SK-N-SH (cell line): Measurements from ENCODE around the gene RCSD1. TPM values are rescaled to one million over a fixed set of nuclear protein-coding genes. Genes with fewer than 3 reads are reported as not detected.

ENCODE experiments used
- CTCF ChIA-PET: fragments of 300-600, 350-600 bp; formaldehyde crosslinking; extraction: SDS; loops from one replicate; lab custom pipeline; 2021; lab: Yijun Ruan, JAX
- POLR2A ChIA-PET: fragments of 350-600 bp; sonication (Branson Sonifier 250); formaldehyde crosslinking; extraction: SDS; loops from one replicate; lab custom pipeline; 2020; ENCODE audit warnings: antibody characterized with exemption, inconsistent platforms; lab: Yijun Ruan, JAX
- DNase-seq: peaks from one replicate; pipeline ENCODE4 v3.0.0; 2012
- H2AFZ ChIP-seq: fragments of 200-600 bp; sonication (generic); 2 replicates; pipeline ENCODE4 v1.8.1; 2016; ENCODE audit warnings: antibody characterized with exemption, mild to moderate bottlenecking, low read depth
- H3F3A ChIP-seq: fragments of 200-600 bp; sonication (generic); replicated peaks from 2 replicates; pipeline ENCODE3; 2016; ENCODE audit warnings: antibody characterized with exemption, mild to moderate bottlenecking; ENCODE audit not compliant: insufficient read depth
- H3K27ac ChIP-seq, 2 experiments: fragments of 200-500 bp in 1 of 2; fragments of 200-600 bp in 1 of 2; sonication (Bioruptor generic) in 1 of 2; sonication (generic), shearing (Covaris generic) in 1 of 2; 2 replicates each; pipeline versions ENCODE4 v1.5.1 to v1.6.1; 2014 to 2016; ENCODE audit warnings: low read depth in 2 of 2, inconsistent platforms in 1 of 2, low read length in 1 of 2, mild to moderate bottlenecking in 1 of 2, mixed read lengths in 1 of 2
- H3K27me3 ChIP-seq: fragments of 200-600 bp; sonication (generic), shearing (Covaris generic); 2 replicates; pipeline ENCODE4 v1.6.1; 2016; ENCODE audit warnings: mixed run types; ENCODE audit not compliant: insufficient read depth
- H3K36me3 ChIP-seq, 2 experiments: fragments of 200-500 bp in 1 of 2; fragments of 200-600 bp in 1 of 2; sonication (Bioruptor generic) in 1 of 2; sonication (generic) in 1 of 2; replicated peaks in 1 of 2; 2 replicates each; pipeline versions ENCODE3 to v1.5.1; 2014 to 2016; ENCODE audit warnings: low read length in 1 of 2, mild to moderate bottlenecking in 1 of 2; ENCODE audit not compliant: insufficient read depth in 2 of 2, control insufficient read depth in 1 of 2
- H3K4me1 ChIP-seq, 2 experiments: fragments of 200-500 bp in 1 of 2; fragments of 200-600 bp in 1 of 2; sonication (Bioruptor generic) in 1 of 2; sonication (generic), shearing (Covaris generic) in 1 of 2; 2 replicates each; pipeline versions ENCODE4 v1.5.1 to v1.6.1; 2014 to 2016; ENCODE audit warnings: low read depth in 1 of 2, low read length in 1 of 2, mixed run types in 1 of 2; ENCODE audit not compliant: insufficient read depth in 2 of 2, control insufficient read depth in 1 of 2
- H3K4me2 ChIP-seq: fragments of 200-600 bp; sonication (generic), shearing (Covaris generic); 2 replicates; pipeline ENCODE4 v1.6.1; 2017; ENCODE audit warnings: mixed run types
- H3K4me3 ChIP-seq, 2 experiments: fragments of 200-500 bp in 1 of 2; fragments of 200-600 bp in 1 of 2; sonication (Bioruptor generic) in 1 of 2; sonication (generic), shearing (Covaris generic) in 1 of 2; 2 replicates each; pipeline versions ENCODE4 v1.5.1 to v1.8.1; 2014 to 2016; ENCODE audit warnings: low read depth in 2 of 2, inconsistent platforms in 1 of 2, low read length in 1 of 2, mild to moderate bottlenecking in 1 of 2, mixed read lengths in 1 of 2, moderate library complexity in 1 of 2
- H3K79me2 ChIP-seq: fragments of 200-600 bp; sonication (generic); 2 replicates; pipeline ENCODE4 v1.8.1; 2017; ENCODE audit warnings: mild to moderate bottlenecking; ENCODE audit not compliant: insufficient read depth
- H3K9ac ChIP-seq: fragments of 200-600 bp; sonication (generic); 2 replicates; pipeline ENCODE4 v1.6.1; 2017; ENCODE audit warnings: mixed run types
- H3K9me2 ChIP-seq: fragments of 200-600 bp; sonication (generic); 2 replicates; pipeline ENCODE4 v1.6.1; 2017; ENCODE audit warnings: mixed run types
- H3K9me3 ChIP-seq: fragments of 200-600 bp; sonication (generic); 2 replicates; pipeline ENCODE4 v1.6.1; 2017; ENCODE audit warnings: mixed run types, mild to moderate bottlenecking, moderate library complexity
- H4K20me1 ChIP-seq: fragments of 200-600 bp; sonication (generic); 2 replicates; pipeline ENCODE4 v1.6.1; 2017; ENCODE audit warnings: mild to moderate bottlenecking, mixed run types; ENCODE audit not compliant: insufficient read depth
- CHD2 ChIP-seq: fragments of 150-350 bp; IDR thresholded peaks from 2 replicates; pipeline ENCODE4 v1.6.1; 2018; ENCODE audit warnings: low read length; ENCODE audit not compliant: partially characterized antibody
- EP300 ChIP-seq, 2 experiments: IDR thresholded peaks; 2 replicates each; pipeline versions ENCODE4 v1.4.0 to v1.6.1; 2012; ENCODE audit warnings: borderline replicate concordance in 1 of 2, low read depth in 1 of 2, low read length in 1 of 2
- EZH2phosphoT487 ChIP-seq: fragments of 200-600 bp; sonication (generic); IDR thresholded peaks from 2 replicates; pipeline ENCODE4 v1.6.1; 2017; ENCODE audit warnings: low read depth, mixed run types, mild to moderate bottlenecking, antibody characterized with exemption, moderate library complexity, borderline replicate concordance
- FOSL2 ChIP-seq: IDR thresholded peaks from 2 replicates; pipeline ENCODE4 v1.4.0; 2012; ENCODE audit warnings: low read depth, mild to moderate bottlenecking, moderate library complexity, borderline replicate concordance
- FOXM1 ChIP-seq: IDR thresholded peaks from 2 replicates; pipeline ENCODE4 v1.4.0; 2012; ENCODE audit warnings: low read depth, mild to moderate bottlenecking
- GABPA ChIP-seq: IDR thresholded peaks from 2 replicates; pipeline ENCODE4 v1.4.0; 2012; ENCODE audit warnings: low read depth, mild to moderate bottlenecking
- GATA2 ChIP-seq: sonication (generic); formaldehyde crosslinking; IDR thresholded peaks from 2 replicates; pipeline ENCODE4 v1.5.0; 2020; ENCODE audit warnings: mild to moderate bottlenecking, missing genetic modification reagents
- MEF2A ChIP-seq: IDR thresholded peaks from 2 replicates; pipeline ENCODE4 v1.4.0; 2012; ENCODE audit warnings: low read depth, borderline replicate concordance
- MXI1 ChIP-seq: IDR thresholded peaks from 2 replicates; pipeline ENCODE4 v1.6.1; 2012; ENCODE audit warnings: mild to moderate bottlenecking, low read depth, low read length, improper control_type of control experiment
- NFIC ChIP-seq: IDR thresholded peaks from 2 replicates; pipeline ENCODE4 v1.4.0; 2012; ENCODE audit warnings: borderline replicate concordance
- POLR2AphosphoS5 ChIP-seq: IDR thresholded peaks from 2 replicates; pipeline ENCODE4 v1.6.1; 2012; ENCODE audit warnings: low read depth, low read length
- RAD21 ChIP-seq: IDR thresholded peaks from 2 replicates; pipeline ENCODE4 v1.6.1; 2012; ENCODE audit warnings: mild to moderate bottlenecking, low read length
- RCOR1 ChIP-seq: fragments of 150-350 bp; IDR thresholded peaks from 2 replicates; pipeline ENCODE4 v1.6.1; 2017; ENCODE audit warnings: antibody characterized with exemption, low read length
- RXRA ChIP-seq: IDR thresholded peaks from 2 replicates; pipeline ENCODE4 v1.4.0; 2012; ENCODE audit warnings: low read depth, mild to moderate bottlenecking, borderline replicate concordance
- SIN3A ChIP-seq: IDR thresholded peaks from 2 replicates; pipeline ENCODE4 v1.6.1; 2012; ENCODE audit warnings: low read depth, mild to moderate bottlenecking, low read length, moderate library complexity, borderline replicate concordance
- SMC3 ChIP-seq: IDR thresholded peaks from 2 replicates; pipeline ENCODE4 v1.6.1; 2012; ENCODE audit warnings: low read depth, low read length, improper control_type of control experiment
- TEAD4 ChIP-seq: IDR thresholded peaks from 2 replicates; pipeline ENCODE4 v1.4.0; 2012; ENCODE audit warnings: mild to moderate bottlenecking, borderline replicate concordance; ENCODE audit not compliant: insufficient read depth
- YY1 ChIP-seq: IDR thresholded peaks from 2 replicates; pipeline ENCODE4 v1.4.0; 2012; ENCODE audit warnings: low read depth, mild to moderate bottlenecking
- WGBS: methylation state at CpG from one replicate; pipeline ENCODE4 v1.1.6; 2017; ENCODE audit warnings: low lambda C conversion rate; 5-methylcytosine and 5-hydroxymethylcytosine counted together
- polyA plus RNA-seq, 3 experiments: library from polyadenylated mRNA; depleted of rRNA; stranded (reverse); fragments of >200 nt; gene quantifications; 2 replicates each; pipeline ENCODE4 v1.2.3, GENCODE V29; 2012
- TF ChIP-seq, protein P1 (sequence below): IDR thresholded peaks from 2 replicates; pipeline ENCODE4; 2012
- TF ChIP-seq, protein P2 (sequence below): IDR thresholded peaks from 2 replicates; pipeline ENCODE4 v1.4.0; 2012; ENCODE audit warnings: low read depth, borderline replicate concordance
- TF ChIP-seq, protein P3 (sequence below): fragments of 150-350 bp; IDR thresholded peaks from 2 replicates; pipeline ENCODE4 v1.6.1; 2016; ENCODE audit warnings: mild to moderate bottlenecking, low read depth, low read length
- TF ChIP-seq, protein P4 (sequence below): fragments of 200-600 bp; sonication (generic); IDR thresholded peaks from 2 replicates; pipeline ENCODE4 v1.6.1; 2017; ENCODE audit warnings: antibody characterized with exemption, mild to moderate bottlenecking, moderate library complexity

Gene RCSD1
- polyA plus RNA-seq, 1 of the 3 experiments (the other 2 are of a cell fraction): 0.02 TPM

DNA sequence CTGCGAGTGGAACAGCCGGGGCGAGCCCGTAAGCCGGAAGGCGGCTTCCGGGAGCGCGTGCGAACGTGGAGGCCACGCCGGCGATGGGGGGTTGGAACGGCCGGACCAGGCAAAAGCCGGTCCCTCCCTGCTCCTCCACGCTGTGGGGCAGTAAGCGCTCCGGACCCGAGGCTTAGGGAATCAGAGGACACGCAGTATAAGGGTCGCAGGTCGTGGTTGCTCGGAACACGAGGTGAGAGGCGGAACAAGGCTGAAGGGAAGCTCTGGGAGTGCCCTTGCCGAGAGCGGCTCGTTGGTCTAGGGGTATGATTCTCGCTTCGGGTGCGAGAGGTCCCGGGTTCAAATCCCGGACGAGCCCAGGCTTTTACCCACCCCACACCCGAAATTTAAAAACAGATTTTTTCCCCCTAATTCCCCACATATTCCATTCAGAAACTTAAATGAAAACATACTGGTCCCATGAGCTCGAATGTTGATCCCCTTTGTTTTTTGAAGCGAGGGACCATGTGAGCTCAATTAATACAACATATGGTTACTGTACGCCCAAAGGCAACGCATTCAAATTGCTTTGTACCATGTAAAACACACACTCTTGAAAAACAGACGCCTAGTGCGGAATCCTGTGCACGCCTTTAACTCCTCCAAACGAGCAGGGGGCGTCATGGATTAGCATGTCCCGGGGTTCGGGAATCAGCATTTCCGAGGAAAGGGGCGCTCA lies 84.6 kb downstream of the RCSD1 start (continued):
- TF ChIP-seq RAD21: no peak
- no peak; the same call in 1 of the 2 replicates for TF ChIP-seq NFIC
- TF ChIP-seq SIN3A: 0 out of 2 replicates have a peak, but pooled peaks have one; percentile 66
- TF ChIP-seq, protein P1, sequence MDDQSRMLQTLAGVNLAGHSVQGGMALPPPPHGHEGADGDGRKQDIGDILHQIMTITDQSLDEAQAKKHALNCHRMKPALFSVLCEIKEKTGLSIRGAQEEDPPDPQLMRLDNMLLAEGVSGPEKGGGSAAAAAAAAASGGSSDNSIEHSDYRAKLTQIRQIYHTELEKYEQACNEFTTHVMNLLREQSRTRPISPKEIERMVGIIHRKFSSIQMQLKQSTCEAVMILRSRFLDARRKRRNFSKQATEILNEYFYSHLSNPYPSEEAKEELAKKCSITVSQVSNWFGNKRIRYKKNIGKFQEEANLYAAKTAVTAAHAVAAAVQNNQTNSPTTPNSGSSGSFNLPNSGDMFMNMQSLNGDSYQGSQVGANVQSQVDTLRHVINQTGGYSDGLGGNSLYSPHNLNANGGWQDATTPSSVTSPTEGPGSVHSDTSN: no peak
- peak; percentile 22; the same call in 1 of the 2 replicates for TF ChIP-seq GABPA
- TF ChIP-seq, protein P2, sequence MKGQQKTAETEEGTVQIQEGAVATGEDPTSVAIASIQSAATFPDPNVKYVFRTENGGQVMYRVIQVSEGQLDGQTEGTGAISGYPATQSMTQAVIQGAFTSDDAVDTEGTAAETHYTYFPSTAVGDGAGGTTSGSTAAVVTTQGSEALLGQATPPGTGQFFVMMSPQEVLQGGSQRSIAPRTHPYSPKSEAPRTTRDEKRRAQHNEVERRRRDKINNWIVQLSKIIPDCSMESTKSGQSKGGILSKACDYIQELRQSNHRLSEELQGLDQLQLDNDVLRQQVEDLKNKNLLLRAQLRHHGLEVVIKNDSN: no peak
- TF ChIP-seq FOXM1: no peak
- TF ChIP-seq EP300 (IDR thresholded peaks at IDR 0.05; ENCODE audit: borderline replicate concordance in 1 of 2, low read depth in 1 of 2, low read length in 1 of 2): peak in 1 of 2 experiments; percentile 1; a peak in 2 of 4 replicates
- peak; percentile 95 for TF ChIP-seq TEAD4
- TF ChIP-seq SMC3: no peak

DNA sequence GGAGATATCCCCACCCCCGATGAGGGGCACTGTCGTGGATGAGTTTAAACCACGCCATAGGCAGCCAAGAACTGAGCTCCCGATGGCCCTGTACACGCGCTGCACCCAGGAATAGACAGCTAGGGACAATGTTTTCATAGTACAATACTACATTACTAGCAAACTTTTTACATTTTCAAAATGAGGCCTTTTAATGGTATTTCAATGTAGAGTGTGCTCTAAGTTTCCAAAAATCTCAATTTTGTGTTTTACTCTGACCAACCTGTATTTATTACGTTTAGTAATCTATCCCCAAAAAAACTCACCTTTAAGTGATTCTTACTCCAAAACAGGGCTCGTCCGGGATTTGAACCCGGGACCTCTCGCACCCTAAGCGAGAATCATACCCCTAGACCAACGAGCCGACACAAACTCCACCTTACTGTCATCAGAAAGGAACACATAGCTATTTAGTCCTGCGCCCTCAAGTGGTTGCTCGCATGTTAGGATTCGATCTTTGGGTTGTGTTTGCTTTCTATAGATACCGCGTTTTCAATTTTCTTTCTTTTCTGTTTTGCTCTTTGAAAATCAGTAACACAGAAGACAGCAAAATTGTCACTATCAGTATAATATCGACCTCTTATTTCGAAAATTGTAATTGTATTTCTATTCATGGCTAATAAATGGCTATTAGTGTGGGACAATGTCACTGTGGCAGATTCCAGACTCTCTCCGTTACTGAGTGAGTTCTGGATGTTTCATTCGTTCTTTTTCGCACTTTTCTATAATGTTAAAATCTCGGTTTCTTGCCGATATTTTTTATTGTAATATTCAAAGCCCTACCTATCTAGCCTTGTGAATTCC lies 85.3 kb downstream of the RCSD1 start:
- Histone ChIP-seq H3K4me1 (peaks cover 0 to 5% of the 10 kb centered on the region in 2 experiments; a peak in 1 of 4 replicates), H3K27ac (peak overlapping the region; percentile 70 to 87), H4K20me1 (no peaks in the 10 kb centered on the region), H2AFZ (peak overlapping the region; percentile 97), H3F3A (peaks cover 7% of the 10 kb centered on the region), H3K9me2 (no peaks in the 10 kb centered on the region), H3K36me3 (no peaks in the 10 kb centered on the region), H3K9ac (peak overlapping the region; percentile 79), H3K4me2 (peak overlapping the region; percentile 84), H3K9me3 (no peaks in the 10 kb centered on the region), H3K27me3 (peaks cover 8% of the 10 kb centered on the region; the same call in 1 of the 2 replicates), H3K79me2 (no peaks in the 10 kb centered on the region), H3K4me3 (peak overlapping the region; percentile 76 to 83)
- WGBS: under 1% methylated on average over 26 of the region's 26 CpGs
- ChIA-PET CTCF (interaction anchor here (0.6 to 3.5 kb wide), 19 partner anchors 9 to 421 kb away, joined by 3 to 20 read pairs (median 3); partner anchors contain the start of gene GPR161), POLR2A (interaction anchor here (0.6 kb wide), 1 partner anchor 170 kb away, joined by 4 read pairs; no protein-coding TSS in a partner anchor)
- DNase-seq: peak; percentile 70
- TF ChIP-seq RCOR1 (peak; percentile 72; the same call in 1 of the 2 replicates), RXRA (no peak), EP300 (IDR thresholded peaks at IDR 0.05; ENCODE audit: borderline replicate concordance in 1 of 2, low read depth in 1 of 2, low read length in 1 of 2) (no peak), TEAD4 (peak; percentile 88; the same call in 1 of the 2 replicates), POLR2AphosphoS5 (no peak), FOSL2 (peak; percentile 60; the same call in 1 of the 2 replicates), GABPA (no peak), MXI1 (no peak), EZH2phosphoT487 (no peak), GATA2 (CRISPR knock-in tag) (no peak), RAD21 (peak; percentile 24), MEF2A (no peak), CHD2 (peak; percentile 22), YY1 (no peak)
- TF ChIP-seq, protein P3, sequence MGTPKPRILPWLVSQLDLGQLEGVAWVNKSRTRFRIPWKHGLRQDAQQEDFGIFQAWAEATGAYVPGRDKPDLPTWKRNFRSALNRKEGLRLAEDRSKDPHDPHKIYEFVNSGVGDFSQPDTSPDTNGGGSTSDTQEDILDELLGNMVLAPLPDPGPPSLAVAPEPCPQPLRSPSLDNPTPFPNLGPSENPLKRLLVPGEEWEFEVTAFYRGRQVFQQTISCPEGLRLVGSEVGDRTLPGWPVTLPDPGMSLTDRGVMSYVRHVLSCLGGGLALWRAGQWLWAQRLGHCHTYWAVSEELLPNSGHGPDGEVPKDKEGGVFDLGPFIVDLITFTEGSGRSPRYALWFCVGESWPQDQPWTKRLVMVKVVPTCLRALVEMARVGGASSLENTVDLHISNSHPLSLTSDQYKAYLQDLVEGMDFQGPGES: no peak
- TF ChIP-seq, protein P4, sequence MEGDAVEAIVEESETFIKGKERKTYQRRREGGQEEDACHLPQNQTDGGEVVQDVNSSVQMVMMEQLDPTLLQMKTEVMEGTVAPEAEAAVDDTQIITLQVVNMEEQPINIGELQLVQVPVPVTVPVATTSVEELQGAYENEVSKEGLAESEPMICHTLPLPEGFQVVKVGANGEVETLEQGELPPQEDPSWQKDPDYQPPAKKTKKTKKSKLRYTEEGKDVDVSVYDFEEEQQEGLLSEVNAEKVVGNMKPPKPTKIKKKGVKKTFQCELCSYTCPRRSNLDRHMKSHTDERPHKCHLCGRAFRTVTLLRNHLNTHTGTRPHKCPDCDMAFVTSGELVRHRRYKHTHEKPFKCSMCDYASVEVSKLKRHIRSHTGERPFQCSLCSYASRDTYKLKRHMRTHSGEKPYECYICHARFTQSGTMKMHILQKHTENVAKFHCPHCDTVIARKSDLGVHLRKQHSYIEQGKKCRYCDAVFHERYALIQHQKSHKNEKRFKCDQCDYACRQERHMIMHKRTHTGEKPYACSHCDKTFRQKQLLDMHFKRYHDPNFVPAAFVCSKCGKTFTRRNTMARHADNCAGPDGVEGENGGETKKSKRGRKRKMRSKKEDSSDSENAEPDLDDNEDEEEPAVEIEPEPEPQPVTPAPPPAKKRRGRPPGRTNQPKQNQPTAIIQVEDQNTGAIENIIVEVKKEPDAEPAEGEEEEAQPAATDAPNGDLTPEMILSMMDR: peak; percentile 94
